Panc1 (cell line): ENCODE results near the gene SLC31A2.

ENCODE experiments used
- SIN3A ChIP-seq: IDR thresholded peaks from 2 replicates; pipeline ENCODE4 v1.6.1; 2012; ENCODE audit warnings: low read depth, mild to moderate bottlenecking, low read length, moderate library complexity, borderline replicate concordance; ENCODE audit not compliant: insufficient read depth
- TCF7L2 ChIP-seq: IDR thresholded peaks from 2 replicates; pipeline ENCODE4 v1.6.1; 2011; ENCODE audit warnings: mild to moderate bottlenecking, low read depth, low read length, inconsistent platforms
- TF ChIP-seq, protein P1 (sequence below): fragments of 450-650 bp; IDR thresholded peaks from 2 replicates; pipeline ENCODE4 v1.5.1; 2017; ENCODE audit warnings: mild to moderate bottlenecking

DNA sequence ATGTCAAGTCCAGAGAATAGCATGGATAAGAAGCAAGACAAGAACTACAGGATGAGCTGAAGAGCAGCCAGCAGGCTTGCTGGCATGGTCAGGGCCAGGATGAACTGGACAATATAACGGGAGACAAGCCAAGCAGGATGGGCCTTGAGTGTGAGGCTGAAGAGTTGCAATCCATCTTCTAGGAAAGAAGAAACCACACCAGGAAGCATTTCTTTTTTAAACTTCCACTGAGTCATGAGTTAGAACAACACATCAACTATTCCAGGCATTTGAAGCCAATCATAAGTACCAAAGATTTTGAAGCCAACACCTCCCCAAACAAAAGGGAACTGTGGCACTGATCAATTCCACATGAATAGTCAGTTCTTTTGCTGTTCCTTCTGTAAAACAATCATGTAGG, 27.3 kb downstream of the SLC31A2 start:
- no peak for TF ChIP-seq TCF7L2
- TF ChIP-seq, protein P1, sequence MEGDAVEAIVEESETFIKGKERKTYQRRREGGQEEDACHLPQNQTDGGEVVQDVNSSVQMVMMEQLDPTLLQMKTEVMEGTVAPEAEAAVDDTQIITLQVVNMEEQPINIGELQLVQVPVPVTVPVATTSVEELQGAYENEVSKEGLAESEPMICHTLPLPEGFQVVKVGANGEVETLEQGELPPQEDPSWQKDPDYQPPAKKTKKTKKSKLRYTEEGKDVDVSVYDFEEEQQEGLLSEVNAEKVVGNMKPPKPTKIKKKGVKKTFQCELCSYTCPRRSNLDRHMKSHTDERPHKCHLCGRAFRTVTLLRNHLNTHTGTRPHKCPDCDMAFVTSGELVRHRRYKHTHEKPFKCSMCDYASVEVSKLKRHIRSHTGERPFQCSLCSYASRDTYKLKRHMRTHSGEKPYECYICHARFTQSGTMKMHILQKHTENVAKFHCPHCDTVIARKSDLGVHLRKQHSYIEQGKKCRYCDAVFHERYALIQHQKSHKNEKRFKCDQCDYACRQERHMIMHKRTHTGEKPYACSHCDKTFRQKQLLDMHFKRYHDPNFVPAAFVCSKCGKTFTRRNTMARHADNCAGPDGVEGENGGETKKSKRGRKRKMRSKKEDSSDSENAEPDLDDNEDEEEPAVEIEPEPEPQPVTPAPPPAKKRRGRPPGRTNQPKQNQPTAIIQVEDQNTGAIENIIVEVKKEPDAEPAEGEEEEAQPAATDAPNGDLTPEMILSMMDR: no peak
- no peak for TF ChIP-seq SIN3A
